Hepatocyte (in vitro differentiated cells): Measurements from ENCODE around the gene TIPARP. TPM values are rescaled to one million over a fixed set of nuclear protein-coding genes. Genes with fewer than 3 reads are reported as not detected.
A peak's percentile ranks its signal among the peaks of the same experiment; 100 is the strongest.

Experiments used
- DNase-seq: peaks from one replicate; pipeline ENCODE4 v3.0.0-alpha.2; 2016; ENCODE audit warnings: low spot score
- H2AFZ ChIP-seq: fragments of 200-600 bp; sonication (generic); 2 replicates; pipeline ENCODE4 v1.6.0; 2016; ENCODE audit warnings: antibody characterized with exemption, mild to moderate bottlenecking
- H3K27ac ChIP-seq: fragments of 200-600 bp; sonication (generic); 2 replicates; pipeline ENCODE4 v1.5.1; 2016; ENCODE audit warnings: mild to moderate bottlenecking
- H3K27me3 ChIP-seq: fragments of 200-600 bp; sonication (generic); 2 replicates; pipeline ENCODE4 v1.6.1; 2016
- H3K36me3 ChIP-seq: fragments of 200-600 bp; sonication (generic); replicated peaks from 2 replicates; pipeline ENCODE4 v1.5.1; 2016; ENCODE audit warnings: low read depth; ENCODE audit not compliant: insufficient read depth
- H3K4me1 ChIP-seq: fragments of 200-600 bp; sonication (generic); 2 replicates; pipeline ENCODE4 v1.5.1; 2016; ENCODE audit warnings: mild to moderate bottlenecking, moderate library complexity; ENCODE audit not compliant: insufficient read depth
- H3K4me2 ChIP-seq: fragments of 200-600 bp; sonication (generic); 2 replicates; pipeline ENCODE4 v1.6.0; 2016
- H3K4me3 ChIP-seq: fragments of 200-600 bp; sonication (generic); 2 replicates; pipeline ENCODE4 v1.5.1; 2016; ENCODE audit warnings: mild to moderate bottlenecking
- H3K79me2 ChIP-seq: fragments of 200-600 bp; sonication (generic); 2 replicates; pipeline ENCODE4 v1.6.0; 2017; ENCODE audit warnings: mild to moderate bottlenecking
- H3K9me2 ChIP-seq: fragments of 200-600 bp; sonication (generic); replicated peaks from 2 replicates; pipeline ENCODE4 v1.6.0; 2017; ENCODE audit warnings: mild to moderate bottlenecking; ENCODE audit not compliant: insufficient read depth
- H3K9me3 ChIP-seq: fragments of 200-600 bp; sonication (generic); 2 replicates; pipeline ENCODE4 v1.5.1; 2016; ENCODE audit warnings: low read depth, mild to moderate bottlenecking
- H4K20me1 ChIP-seq: fragments of 200-600 bp; sonication (generic); 2 replicates; pipeline ENCODE4 v1.6.0; 2016; ENCODE audit warnings: mild to moderate bottlenecking; ENCODE audit not compliant: insufficient read depth, poor library complexity, severe bottlenecking
- EZH2 ChIP-seq: fragments of 200-600 bp; sonication (generic); IDR thresholded peaks from 2 replicates; pipeline ENCODE4 v1.6.1; 2016; ENCODE audit warnings: antibody characterized with exemption, mild to moderate bottlenecking, borderline replicate concordance
- EZH2phosphoT487 ChIP-seq: fragments of 200-600 bp; sonication (generic); IDR thresholded peaks from one replicate; pipeline ENCODE4 v1.6.1; 2018; ENCODE audit warnings: antibody characterized with exemption, mild to moderate bottlenecking, low read depth, moderate library complexity; ENCODE audit not compliant: unreplicated experiment, severe bottlenecking
- WGBS: methylation state at CpG from one replicate; pipeline ENCODE4 v1.1.6; 2016; ENCODE audit warnings: low lambda C conversion rate; ENCODE audit errors: missing lambda C conversion rate; 5-methylcytosine and 5-hydroxymethylcytosine counted together
- polyA plus RNA-seq: library from polyadenylated mRNA; unstranded; fragments of >200 nt; fragmentation: Nextera tagmentation; extraction: Ambion mirVana; gene quantifications from 2 replicates; pipeline ENCODE4 v1.2.1, GENCODE V29; 2016
- total RNA-seq: library from RNA; depleted of rRNA; stranded (reverse); fragments of >200 nt; gene quantifications from 2 replicates; pipeline ENCODE4 v1.2.3, GENCODE V29; 2014
- TF ChIP-seq, protein P1 (sequence below): fragments of 200-600 bp; sonication (generic); IDR thresholded peaks from 2 replicates; pipeline ENCODE4 v1.5.1; 2016; ENCODE audit warnings: antibody characterized with exemption, mild to moderate bottlenecking; ENCODE audit not compliant: poor library complexity

Gene TIPARP
- total and polyA plus RNA-seq, 2 experiments from 2014 or later: 19.9 to 112 TPM

DNA sequence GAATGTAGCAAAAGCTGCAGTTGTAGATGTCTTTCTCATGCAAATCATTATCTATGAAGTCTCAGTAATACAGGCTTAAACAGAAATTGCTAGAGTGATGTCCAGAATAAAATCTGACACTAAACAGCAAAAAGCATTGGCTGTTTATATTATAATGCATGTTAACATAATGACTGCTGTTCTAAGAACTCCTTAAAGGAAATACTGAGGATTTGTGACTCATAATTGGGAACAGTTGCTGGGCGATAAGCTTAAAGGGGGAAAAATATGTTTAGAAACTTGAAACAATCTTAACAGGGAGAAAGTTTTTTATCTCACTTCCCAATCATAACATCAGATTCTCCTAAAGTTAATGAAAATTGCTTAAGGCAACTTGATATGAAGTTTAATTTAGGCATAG lies 17.5 kb downstream of the TIPARP start:
- Histone ChIP-seq H3K4me2 (peak overlapping the region; percentile 46), H3K9me2 (no peaks in the 10 kb centered on the region), H4K20me1 (peaks cover 44% of the 10 kb centered on the region), H3K4me3 (no peak overlapping the region), H3K36me3 (no peaks in the 10 kb centered on the region), H3K27me3 (no peaks in the 10 kb centered on the region), H3K9me3 (no peaks in the 10 kb centered on the region), H3K4me1 (peaks cover 35% of the 10 kb centered on the region), H2AFZ (no peak overlapping the region), H3K79me2 (peaks cover 94% of the 10 kb centered on the region), H3K27ac (no peak overlapping the region)
- no peak for TF ChIP-seq EZH2
- no peak for TF ChIP-seq EZH2phosphoT487
- TF ChIP-seq, protein P1, sequence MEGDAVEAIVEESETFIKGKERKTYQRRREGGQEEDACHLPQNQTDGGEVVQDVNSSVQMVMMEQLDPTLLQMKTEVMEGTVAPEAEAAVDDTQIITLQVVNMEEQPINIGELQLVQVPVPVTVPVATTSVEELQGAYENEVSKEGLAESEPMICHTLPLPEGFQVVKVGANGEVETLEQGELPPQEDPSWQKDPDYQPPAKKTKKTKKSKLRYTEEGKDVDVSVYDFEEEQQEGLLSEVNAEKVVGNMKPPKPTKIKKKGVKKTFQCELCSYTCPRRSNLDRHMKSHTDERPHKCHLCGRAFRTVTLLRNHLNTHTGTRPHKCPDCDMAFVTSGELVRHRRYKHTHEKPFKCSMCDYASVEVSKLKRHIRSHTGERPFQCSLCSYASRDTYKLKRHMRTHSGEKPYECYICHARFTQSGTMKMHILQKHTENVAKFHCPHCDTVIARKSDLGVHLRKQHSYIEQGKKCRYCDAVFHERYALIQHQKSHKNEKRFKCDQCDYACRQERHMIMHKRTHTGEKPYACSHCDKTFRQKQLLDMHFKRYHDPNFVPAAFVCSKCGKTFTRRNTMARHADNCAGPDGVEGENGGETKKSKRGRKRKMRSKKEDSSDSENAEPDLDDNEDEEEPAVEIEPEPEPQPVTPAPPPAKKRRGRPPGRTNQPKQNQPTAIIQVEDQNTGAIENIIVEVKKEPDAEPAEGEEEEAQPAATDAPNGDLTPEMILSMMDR: no peak
- 33% methylated on average over 1 of the region's 1 CpG for WGBS
- no peak for DNase-seq

DNA sequence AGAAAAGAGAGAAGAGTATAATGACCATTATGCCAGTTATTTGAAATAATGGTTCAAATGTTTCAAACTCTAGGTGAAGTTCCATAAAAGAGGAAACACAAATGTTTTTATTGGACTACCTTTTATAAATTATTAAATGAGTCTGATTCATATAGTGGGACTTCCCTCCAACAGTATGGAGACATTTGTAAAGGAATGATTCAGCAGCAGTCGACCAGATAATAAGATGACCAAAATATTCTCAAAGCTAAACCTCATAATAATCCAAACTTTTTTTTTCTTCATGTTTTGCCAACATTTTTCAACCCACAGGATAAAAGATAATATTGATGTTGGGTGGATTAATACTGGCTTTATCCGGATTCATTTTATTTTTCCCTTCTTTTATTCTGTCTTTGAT lies 18.8 kb downstream of the TIPARP start:
- WGBS: 91% methylated on average over 2 of the region's 2 CpGs
- Histone ChIP-seq H4K20me1 (peaks cover 39% of the 10 kb centered on the region), H3K27me3 (no peaks in the 10 kb centered on the region), H3K36me3 (no peaks in the 10 kb centered on the region), H3K4me3 (no peak overlapping the region), H3K27ac (no peak overlapping the region), H3K9me3 (no peaks in the 10 kb centered on the region), H3K9me2 (no peaks in the 10 kb centered on the region), H3K79me2 (peaks cover 90% of the 10 kb centered on the region), H3K4me1 (peaks cover 35% of the 10 kb centered on the region), H2AFZ (no peak overlapping the region), H3K4me2 (no peak overlapping the region)
- no peak for DNase-seq
- TF ChIP-seq EZH2phosphoT487 (no peak), EZH2 (no peak)
- TF ChIP-seq, protein P1: no peak

DNA sequence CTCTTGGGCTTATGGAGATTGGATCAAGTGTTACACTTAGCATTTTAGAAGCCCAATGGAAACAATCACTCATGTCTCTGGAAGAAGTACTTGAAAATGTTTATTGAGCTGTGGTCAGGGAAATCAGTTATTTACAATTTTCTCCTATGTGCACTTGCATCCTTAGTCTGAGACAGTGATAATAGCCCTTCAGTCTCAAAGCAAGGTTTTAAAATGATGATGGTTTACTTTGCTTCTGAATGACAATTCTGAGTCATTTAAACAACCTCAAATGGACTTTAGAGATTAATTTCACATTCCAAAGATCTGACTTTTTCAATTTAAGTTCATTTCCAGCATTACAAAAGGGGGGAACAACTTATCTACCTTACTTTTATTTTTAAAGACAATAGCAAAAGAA lies 20.1 kb downstream of the TIPARP start:
- Histone ChIP-seq H4K20me1 (peaks cover 31% of the 10 kb centered on the region), H3K9me3 (no peaks in the 10 kb centered on the region), H3K4me3 (no peak overlapping the region), H3K27ac (peak overlapping the region; percentile 6), H3K79me2 (peaks cover 85% of the 10 kb centered on the region), H3K4me2 (no peak overlapping the region), H3K9me2 (no peaks in the 10 kb centered on the region), H2AFZ (no peak overlapping the region), H3K27me3 (no peaks in the 10 kb centered on the region), H3K4me1 (peaks cover 32% of the 10 kb centered on the region), H3K36me3 (no peaks in the 10 kb centered on the region)
- DNase-seq: no peak
- TF ChIP-seq, protein P1: no peak
- no peak for TF ChIP-seq EZH2phosphoT487
- no peak for TF ChIP-seq EZH2

DNA sequence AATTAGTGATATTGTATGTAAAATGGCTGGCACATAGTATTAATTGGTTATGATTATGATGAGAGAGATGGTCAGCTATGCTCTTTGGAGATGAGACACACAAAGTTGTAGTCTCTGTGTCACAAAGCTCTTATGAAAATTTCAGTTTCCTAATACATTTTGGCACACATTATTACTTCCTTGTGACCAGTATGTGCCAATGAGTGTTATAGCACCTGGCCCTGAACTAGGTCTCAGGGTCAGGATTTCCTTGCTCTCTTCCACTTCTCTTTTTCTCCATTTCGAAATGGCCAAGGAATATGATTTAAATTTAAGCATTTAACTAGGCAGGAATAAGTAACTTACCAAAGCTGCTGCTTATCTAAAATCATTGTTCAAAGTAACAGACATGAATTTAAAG lies 28.0 kb downstream of the TIPARP start:
- Histone ChIP-seq H3K27me3 (no peaks in the 10 kb centered on the region), H3K4me2 (no peak overlapping the region), H2AFZ (no peak overlapping the region), H3K4me1 (peaks cover 13% of the 10 kb centered on the region), H4K20me1 (no peaks in the 10 kb centered on the region), H3K9me2 (no peaks in the 10 kb centered on the region), H3K4me3 (no peak overlapping the region), H3K9me3 (no peaks in the 10 kb centered on the region), H3K79me2 (peaks cover 37% of the 10 kb centered on the region), H3K27ac (peak overlapping the region; percentile 32), H3K36me3 (no peaks in the 10 kb centered on the region)
- 67% methylated on average over 1 of the region's 1 CpG for WGBS
- no peak for TF ChIP-seq EZH2phosphoT487
- TF ChIP-seq, protein P1: no peak
- no peak for TF ChIP-seq EZH2
- no peak for DNase-seq
